H54 (cell line): ENCODE data around the gene TNKS2.
A peak's percentile ranks its signal among the peaks of the same experiment; 100 is the strongest.

Experiments
- DNase-seq: peaks from one replicate; pipeline ENCODE4 v3.0.0; 2011; ENCODE audit warnings: low spot score, mixed read lengths; ENCODE audit not compliant: insufficient read length
- FAIRE-seq: peaks from 3 replicates; lab custom pipeline; 2011; peaks lifted over from hg19 to GRCh38; lab: Jason Lieb, UNC
- POLR2A ChIP-seq: IDR thresholded peaks from 2 replicates; pipeline ENCODE4 v1.6.1; 2011; ENCODE audit warnings: low read depth, mild to moderate bottlenecking, low read length

The TNKS2 gene

GRCh38 chr10:91776266-91776665, 22.0 kb upstream of the TNKS2 start:
- TF ChIP-seq POLR2A = no peak
- FAIRE-seq (no peak), DNase-seq (no peak)

GRCh38 chr10:91778485-91778884, 19.7 kb upstream of the TNKS2 start:
- FAIRE-seq = no peak

GRCh38 chr10:91779011-91779605, 19.1 kb upstream of the TNKS2 start:
- FAIRE-seq = no peak
- no peak for TF ChIP-seq POLR2A
- DNase-seq = no peak

More at GRCh38 chr10:91778485-91778884, 19.7 kb upstream of the TNKS2 start:
- DNase-seq = no peak
- TF ChIP-seq POLR2A = no peak

- FAIRE-seq (no peak), DNase-seq (no peak)
- TF ChIP-seq POLR2A = no peak
These were observed 15.7 kb upstream of the TNKS2 start for GRCh38 chr10:91782539-91782938.

GRCh38 chr10:91785830-91786229, 12.4 kb upstream of the TNKS2 start:
- DNase-seq (no peak), FAIRE-seq (no peak)
- no peak for TF ChIP-seq POLR2A

GRCh38 chr10:91787258-91787657, 11.0 kb upstream of the TNKS2 start:
- no peak for FAIRE-seq
- no peak for TF ChIP-seq POLR2A
- DNase-seq = no peak

- TF ChIP-seq POLR2A = no peak
- FAIRE-seq = no peak
These were observed 10.4 kb upstream of the TNKS2 start for GRCh38 chr10:91787810-91788209.

GRCh38 chr10:91788527-91788926, 9.7 kb upstream of the TNKS2 start:
- no peak for TF ChIP-seq POLR2A
- FAIRE-seq (no peak), DNase-seq (no peak)

More at GRCh38 chr10:91787810-91788209, 10.4 kb upstream of the TNKS2 start:
- DNase-seq = no peak

GRCh38 chr10:91796331-91797047, 1.7 kb upstream of the TNKS2 start:
- DNase-seq (no peak), FAIRE-seq (no peak)

GRCh38 chr10:91797048-91797690, 1.1 kb upstream of the TNKS2 start:
- DNase-seq (no peak), FAIRE-seq (no peak)
- TF ChIP-seq POLR2A = no peak

More at GRCh38 chr10:91796331-91797047, 1.7 kb upstream of the TNKS2 start:
- TF ChIP-seq POLR2A = no peak

GRCh38 chr10:91798649-91799611, 704 bp downstream of the TNKS2 start:
- no peak for TF ChIP-seq POLR2A
- peak; percentile 23 for DNase-seq
- peak; percentile 95 for FAIRE-seq

GRCh38 chr10:91799612-91799975, 1.4 kb downstream of the TNKS2 start:
- DNase-seq (peak; percentile 28), FAIRE-seq (no peak)
- TF ChIP-seq POLR2A = no peak

GRCh38 chr10:91800182-91800581, 2.0 kb downstream of the TNKS2 start:
- no peak for DNase-seq
- FAIRE-seq = peak; percentile 64
- no peak for TF ChIP-seq POLR2A

GRCh38 chr10:91800756-91801155, 2.5 kb downstream of the TNKS2 start:
- TF ChIP-seq POLR2A = no peak
- FAIRE-seq (peak; percentile 52), DNase-seq (no peak)
